Middle frontal gyrus (tissue), 1 donor: Measurements from ENCODE around the gene RABL2A.
A peak's percentile ranks its signal among the peaks of the same experiment; 100 is the strongest.
"Not testable (repeated sequence)": the region's sequence is repeated elsewhere in the genome, so short reads cannot be mapped to it uniquely, and the experiment has no call there.

Experiments
- DNase-seq: peaks from one replicate; pipeline ENCODE4 v3.0.0-alpha.2; 2015; ENCODE audit warnings: low spot score; ENCODE audit errors: extremely low spot score

RABL2A gene

DNA sequence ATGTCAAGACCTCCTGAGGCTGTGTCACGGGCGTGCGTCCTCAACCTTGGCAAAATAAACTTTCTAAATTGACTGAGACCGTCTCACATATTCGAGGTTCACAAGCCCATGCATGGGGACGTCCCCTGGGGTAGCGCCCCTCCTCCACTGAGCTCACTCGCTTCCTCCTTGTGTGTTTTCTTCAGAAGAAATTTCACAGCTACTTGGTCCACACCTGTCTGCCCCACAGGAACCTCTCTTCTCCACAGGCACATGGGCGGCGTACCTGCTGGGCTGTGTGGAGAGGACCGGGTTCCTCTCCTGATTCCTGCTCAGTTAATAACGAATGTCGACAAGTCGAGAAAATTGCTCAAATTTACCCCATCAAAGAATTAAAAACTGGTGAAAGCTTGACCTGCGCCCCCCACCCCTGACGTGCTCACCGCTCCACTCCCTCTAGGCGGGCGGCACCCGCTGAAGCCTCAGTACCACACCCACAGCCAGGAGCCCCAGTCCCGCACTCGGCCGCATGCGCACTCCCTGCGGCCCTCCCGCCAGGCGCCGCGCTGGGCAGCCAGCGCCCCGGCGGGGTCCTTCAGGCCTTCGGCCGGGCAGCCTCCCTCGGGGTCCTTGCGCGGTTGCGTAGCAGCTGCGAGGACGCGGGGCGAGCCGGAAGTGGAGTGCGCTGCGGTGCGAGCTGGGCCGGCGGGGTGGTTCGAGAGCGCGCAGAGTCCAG lies at the start of gene RABL2A:
Gene RABL2A (plus strand): TSS at position 651 of the 715 bp plus-strand sequence. CDS start 1,341 bp downstream, outside the sequence.
- peak; percentile 66 for DNase-seq

DNA sequence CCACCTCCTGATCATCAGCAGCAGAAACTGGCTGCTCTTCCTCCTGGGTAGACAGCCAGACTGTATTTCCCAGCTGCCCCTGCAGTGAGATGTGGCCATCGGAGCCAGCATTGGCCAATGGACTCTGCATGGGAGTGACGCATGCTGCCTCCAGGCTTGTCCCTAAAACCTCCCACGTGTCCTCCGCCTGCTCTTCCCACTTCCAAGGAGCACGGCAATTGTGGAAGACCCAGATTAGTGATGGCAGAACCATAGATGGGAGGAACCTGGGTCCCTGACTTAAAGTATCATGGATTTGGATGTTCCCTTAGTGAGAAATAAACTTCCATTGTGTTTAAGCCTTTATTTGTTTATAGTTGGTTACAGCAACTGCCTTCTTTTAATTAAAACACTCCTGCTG lies 48.6 kb upstream of the RABL2A start:
- DNase-seq: not testable (repeated sequence)

DNA sequence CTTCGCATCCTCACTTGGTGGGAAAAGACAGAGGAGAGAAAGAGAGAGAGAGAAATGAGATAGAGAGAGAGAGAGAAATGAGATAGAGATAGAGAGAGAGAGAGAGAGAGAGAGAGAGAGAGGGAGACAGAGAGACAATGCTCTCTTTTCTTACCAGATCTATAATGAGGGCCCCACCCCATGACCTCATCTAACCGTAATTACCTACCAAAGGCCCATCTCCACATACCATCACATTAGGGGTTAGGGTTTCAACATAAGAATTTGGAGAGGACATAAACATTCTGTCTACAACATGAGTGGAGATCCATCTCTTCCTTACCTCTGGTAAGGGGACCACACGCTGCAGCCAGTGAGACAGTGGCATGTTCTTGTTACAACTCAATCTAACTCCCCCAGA lies 44.6 kb upstream of the RABL2A start:
- not testable (repeated sequence) for DNase-seq

DNA sequence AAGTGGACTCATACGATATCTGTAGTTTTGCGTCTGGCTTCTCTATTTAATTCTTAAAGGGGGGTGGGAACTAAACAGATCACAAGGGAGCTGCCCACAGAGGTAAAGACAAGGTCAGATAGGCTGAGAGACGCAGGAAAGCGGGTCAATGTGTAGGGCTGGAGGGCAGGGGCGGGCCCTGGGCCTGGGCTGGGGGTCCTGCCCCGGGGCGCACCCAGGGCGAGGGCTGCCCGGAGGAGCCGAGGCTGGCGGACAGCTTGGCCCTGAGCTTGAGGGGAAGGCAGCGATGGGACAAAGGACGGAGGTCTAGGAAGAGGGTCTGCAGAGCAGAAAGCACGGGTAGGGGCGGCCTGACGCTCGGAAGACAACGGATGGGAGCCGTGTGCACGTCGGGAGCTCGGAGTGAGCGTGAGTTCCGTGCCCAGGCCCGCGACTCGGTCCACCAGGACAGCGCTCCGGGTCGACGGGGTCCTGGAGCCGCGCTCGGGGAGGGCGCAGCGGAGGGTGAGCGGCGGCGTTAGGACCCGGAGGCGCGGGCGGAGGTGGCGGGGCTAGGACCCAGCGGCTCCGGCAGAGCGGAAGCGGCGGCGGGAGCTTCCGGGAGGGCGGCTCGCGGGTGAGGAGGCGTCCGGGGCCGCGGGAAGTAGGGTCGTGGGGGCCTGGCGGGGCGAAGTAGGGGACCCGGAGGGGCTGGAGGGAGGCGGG lies 43.4 kb upstream of the RABL2A start:
- peak; percentile 80 for DNase-seq

DNA sequence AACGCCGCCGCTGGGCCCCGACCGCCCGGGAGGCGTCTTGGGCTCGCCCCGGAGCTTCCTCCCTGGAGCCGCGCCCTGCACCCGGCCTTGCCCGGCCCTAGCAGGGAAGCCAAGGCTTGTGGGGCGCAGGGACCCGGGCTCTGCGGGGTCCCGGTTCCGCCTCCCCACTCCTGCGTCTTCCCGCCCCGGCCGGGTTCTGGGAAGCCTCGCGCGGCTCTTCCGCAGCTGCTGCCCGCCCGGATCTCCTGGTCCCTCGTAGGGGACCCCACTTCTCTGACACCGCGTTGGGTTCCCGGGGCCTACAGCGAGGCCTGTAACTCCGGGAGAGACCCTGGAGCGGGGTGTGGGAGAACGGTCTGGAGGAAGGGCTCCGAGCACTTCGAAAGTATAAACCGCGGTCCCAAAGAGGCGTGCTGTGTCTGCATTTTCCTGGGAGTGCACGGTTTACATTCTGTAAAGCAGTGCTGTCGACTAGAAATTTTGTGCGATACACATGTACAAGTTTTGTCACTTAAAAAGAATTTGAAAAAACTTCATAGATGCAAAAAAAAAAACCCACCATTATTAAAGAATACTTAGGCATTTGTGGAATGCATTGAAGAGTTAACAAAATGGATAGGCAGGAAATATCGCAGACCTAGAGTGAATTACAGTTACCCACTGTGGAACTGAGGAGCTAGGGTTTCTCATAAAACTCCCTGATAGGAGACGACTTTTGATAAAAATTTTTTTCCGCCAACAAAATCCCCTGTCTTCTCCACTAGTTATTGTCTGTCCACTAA lies 42.6 kb upstream of the RABL2A start:
- not testable (repeated sequence) for DNase-seq

DNA sequence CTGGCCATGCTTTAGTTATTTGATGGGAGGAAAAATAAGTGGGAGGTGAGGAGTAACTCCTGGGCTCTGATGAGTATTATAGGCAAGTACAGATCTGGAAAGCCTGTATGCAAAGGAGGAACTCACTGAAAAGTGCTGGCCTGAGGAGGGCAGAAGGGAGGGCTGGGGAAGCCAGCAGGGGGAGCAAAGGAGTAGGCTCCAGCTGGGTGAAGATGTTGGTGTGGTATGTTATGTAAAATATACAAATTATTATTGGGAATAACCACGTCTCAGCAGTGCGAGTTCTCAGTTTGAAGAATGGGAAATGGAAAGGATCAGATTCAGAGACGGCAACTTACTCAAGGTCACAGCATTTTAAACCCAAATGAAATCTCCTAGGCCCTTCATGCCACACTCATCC lies 39.9 kb upstream of the RABL2A start:
- not testable (repeated sequence) for DNase-seq

DNA sequence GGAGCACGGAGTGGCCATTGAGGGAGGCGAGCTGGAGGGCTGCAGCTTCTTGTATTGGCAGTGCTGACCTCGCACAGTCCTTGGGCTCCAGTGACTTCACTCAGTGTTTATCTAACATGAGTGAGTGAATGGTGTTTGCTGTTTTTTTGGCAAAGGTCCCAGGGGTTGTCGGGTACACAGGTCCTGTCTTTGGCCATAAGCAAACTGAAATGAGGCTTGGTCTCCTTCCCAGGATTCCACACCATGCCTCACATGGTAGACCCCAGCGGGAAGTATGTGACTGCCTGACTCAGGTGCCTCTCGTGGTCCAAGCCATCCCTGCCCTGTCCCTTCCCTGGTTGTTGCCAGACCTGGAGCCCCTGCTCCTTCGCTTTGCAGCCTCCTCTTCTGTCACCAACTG lies 37.5 kb upstream of the RABL2A start:
- DNase-seq: not testable (repeated sequence)

DNA sequence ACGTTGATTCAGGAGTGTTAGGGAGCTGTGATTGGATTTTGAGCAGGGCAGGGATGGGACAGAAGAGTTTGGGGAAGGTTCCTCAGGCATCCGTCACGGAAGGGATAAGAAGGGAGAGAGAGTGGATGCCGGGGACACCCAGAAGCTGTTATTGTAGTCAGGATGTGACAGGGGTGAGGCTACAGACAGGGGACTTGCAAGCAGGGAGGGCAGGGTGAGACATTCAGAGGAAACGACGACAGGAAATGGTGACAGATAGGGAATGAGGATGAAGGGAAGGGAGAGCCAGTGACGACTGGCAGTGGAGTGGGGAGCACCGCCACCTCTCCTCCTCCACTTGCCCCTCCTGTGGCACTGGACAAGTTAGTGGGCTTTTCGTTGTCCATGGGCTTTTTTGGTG lies 35.1 kb upstream of the RABL2A start:
- DNase-seq: not testable (repeated sequence)

DNA sequence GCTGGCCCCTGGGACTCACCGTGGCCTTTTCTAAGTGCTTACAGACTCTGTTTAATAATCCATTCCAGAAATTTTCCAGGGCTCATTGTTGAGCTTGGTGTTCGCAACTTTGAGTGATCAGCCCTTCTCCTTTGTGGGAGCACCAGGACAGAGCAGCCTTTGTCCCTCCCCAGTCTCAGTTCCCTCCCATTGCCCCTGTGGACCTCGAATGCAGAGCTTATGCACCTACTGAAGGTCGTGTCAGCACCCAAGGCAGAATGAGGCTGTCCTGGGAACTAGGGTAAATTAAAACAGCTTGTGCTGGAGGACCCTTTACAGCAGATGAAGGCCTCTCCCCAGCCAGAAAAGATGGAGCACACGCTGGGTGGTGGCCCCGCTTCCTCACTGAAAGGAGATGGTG lies 33.8 kb upstream of the RABL2A start:
- DNase-seq: not testable (repeated sequence)

DNA sequence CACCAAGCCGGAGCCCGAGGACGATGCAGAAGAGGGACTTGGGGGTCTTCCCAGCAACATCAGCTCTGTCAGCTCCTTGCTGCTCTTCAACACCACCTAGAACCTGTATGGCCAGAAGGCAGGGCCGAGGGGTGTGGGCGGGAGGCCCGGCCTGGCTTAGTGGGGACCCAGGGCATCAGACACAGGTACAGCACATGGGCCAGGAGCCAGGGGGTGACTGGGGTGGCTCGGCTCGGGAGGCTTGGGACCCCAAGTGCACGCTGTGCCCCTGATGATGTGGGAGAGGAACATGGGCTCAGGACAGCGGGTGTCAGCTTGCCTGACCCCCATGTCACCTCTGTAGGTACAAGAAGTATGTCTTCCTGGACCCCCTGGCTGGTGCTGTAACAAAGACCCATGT lies 31.3 kb upstream of the RABL2A start:
- not testable (repeated sequence) for DNase-seq

DNA sequence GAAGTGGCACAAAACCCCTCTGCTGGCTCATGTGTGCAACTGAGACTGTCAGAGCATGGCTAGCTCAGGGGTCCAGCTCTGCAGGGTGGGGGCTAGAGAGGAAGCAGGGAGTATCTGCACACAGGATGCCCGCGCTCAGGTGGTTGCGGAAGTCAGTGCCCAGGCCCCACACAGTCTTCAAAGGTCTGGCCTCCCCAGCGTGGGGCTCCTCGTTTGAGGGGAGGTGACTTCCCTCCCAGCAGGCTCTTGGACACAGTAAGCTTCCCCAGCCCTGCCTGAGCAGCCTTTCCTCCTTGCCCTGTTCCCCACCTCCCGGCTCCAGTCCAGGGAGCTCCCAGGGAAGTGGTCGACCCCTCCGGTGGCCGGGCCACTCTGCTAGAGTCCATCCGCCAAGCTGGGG lies 29.9 kb upstream of the RABL2A start:
- not testable (repeated sequence) for DNase-seq

DNA sequence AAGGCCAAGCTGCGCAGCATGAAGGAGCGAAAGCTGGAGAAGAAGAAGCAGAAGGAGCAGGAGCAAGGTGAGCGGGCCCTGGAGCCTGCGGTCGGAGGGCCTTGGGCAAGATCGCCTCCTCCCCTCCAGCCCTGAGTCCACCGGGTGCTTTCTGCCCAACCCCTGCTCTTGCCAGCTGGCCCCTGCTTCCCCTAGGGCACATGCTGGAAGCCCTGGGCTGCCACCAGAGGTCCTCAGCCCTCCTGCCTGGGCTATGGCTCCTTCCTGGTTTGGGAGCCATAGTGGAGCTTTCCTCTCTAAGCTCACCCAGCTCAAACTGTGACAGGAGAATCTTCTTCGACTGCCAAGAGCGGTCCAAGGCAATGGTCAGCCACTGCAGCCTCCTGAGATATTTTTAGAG lies 29.5 kb upstream of the RABL2A start:
- DNase-seq: not testable (repeated sequence)

DNA sequence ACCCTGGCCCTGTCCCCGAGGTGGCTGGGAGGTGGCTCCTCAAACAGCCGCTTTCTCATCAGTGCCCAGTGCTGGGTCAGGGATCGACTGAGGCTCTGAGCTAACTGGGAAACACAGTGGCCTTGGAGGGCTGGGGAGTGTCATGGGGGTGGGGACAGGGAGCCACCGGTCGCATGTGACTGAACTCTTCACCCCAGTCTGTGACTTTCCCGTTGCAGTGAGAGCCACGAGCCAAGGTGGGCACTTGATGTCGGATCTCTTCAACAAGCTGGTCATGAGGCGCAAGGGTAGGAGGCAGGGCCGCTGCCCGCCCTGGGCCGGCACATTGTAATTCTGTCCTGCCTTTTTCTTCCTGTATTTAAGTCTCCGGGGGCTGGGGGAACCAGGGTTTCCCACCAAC lies 28.9 kb upstream of the RABL2A start:
- not testable (repeated sequence) for DNase-seq

DNA sequence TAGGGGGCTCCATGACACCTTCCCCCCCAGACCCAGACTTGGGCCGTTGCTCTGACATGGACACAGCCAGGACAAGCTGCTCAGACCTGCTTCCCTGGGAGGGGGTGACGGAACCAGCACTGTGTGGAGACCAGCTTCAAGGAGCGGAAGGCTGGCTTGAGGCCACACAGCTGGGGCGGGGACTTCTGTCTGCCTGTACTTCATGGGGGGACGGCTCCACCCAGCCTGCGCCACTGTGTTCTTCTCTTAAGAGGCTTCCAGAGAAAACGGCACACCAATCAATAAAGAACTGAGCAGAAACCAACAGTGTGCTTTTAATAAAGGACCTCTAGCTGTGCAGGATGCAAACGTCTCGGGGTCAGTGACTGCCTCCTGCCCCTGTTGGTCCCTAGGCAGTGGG lies 28.3 kb upstream of the RABL2A start:
- not testable (repeated sequence) for DNase-seq

DNA sequence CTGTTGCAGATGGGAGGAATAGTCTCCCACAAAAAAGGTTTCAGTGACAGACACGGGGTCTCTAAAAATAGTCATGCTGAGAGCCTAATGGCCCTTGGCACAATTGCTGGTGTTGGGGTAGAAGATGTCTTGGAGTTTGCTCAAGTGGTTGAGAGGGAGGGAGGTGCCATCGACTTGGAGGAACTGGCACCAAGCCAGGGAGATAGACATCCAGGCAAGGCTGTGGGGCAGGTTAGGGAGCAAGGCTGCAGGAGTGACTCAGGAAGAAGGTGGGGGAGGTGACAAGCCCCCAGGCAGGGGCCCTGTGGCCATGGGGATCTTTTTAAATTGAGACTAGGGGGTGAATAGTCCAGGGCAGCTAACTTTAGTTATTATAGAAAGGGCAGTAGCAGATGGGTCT lies 27.9 kb upstream of the RABL2A start:
- not testable (repeated sequence) for DNase-seq

DNA sequence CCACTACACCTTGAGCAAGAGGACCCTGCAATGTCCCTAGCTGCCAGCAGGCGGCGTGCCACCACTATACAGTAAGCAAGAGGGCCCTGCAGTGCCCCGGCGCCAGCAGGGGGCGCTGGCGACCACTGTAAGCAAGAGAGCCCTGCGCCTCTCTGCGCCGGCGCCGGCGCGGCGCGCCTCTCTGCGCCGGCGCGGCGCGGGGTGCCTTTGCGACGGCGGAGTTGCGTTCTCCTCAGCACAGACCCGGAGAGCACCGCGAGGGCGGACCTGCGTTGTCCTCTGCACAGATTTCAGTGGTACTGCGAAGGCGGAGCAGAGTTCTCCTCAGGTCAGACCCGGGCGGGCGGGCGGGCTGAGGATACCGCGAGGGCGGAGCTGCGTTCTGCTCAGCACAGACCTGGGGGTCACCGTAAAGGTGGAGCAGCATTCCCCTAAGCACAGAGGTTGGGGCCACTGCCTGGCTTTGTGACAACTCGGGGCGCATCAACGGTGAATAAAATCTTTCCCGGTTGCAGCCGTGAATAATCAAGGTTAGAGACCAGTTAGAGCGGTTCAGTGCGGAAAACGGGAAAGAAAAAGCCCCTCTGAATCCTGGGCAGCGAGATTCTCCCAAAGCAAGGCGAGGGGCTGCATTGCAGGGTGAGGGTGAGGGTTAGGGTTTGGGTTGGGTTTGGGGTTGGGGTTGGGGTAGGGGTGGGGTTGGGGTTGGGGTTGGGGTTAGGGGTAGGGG lies 24.9 kb upstream of the RABL2A start:
- DNase-seq: not testable (repeated sequence)

DNA sequence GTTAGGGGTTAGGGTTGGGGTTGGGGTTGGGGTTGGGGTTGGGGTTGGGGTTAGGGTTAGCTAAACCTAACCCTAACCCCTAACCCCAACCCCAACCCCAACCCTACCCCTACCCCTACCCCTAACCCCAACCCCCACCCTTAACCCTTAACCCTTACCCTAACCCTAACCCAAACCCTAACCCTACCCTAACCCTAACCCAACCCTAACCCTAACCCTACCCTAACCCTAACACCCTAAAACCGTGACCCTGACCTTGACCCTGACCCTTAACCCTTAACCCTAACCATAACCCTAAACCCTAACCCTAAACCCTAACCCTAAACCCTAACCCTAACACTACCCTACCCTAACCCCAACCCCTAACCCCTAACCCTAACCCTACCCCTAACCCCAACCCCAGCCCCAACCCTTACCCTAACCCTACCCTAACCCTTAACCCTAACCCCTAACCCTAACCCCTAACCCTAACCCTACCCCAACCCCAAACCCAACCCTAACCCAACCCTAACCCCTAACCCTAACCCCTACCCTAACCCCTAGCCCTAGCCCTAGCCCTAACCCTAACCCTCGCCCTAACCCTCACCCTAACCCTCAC lies 24.1 kb upstream of the RABL2A start:
- no peak for DNase-seq

DNA sequence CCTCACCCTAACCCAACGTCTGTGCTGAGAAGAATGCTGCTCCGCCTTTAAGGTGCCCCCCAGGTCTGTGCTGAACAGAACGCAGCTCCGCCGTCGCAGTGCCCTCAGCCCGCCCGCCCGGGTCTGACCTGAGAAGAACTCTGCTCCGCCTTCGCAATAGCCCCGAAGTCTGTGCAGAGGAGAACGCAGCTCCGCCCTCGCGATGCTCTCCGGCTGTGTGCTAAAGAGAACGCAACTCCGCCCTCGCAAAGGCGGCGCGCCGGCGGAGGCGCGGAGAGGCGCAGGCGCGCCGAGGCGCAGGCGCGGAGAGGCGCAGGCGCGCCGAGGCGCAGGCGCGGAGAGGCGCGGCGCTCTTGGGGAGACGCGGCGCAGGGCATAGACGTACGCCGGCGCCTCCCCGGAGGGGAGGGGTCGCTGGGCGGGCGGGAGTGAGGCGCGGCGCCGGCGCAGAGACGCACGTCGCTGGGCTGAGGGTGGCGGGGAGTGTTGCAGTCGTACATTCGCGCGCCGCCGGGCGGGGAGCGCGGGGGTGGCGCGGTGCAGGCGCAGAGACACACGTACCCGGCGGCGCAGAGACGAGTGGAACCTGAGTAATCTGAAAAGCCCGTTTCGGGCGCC lies 23.5 kb upstream of the RABL2A start:
- DNase-seq: peak; percentile 35

DNA sequence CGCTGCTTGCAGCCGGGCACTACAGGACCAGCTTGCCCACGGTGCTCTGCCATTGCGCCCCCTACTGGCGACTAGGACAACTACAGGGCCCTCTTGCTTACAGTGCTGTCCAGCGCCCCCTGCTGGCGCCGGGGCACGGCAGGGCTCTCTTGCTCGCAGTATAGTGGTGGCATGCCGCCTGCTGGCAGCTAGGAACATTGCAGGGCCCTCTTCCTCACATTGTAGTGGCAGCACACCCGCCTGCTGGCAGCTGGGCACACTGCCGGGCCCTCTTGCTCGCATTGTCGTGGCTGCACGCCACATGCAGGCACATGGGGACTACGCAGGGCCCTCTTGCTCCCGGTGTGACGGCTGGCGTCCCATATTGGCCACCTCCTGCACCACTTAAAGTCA lies 23.0 kb upstream of the RABL2A start:
- DNase-seq: peak; percentile 83

DNA sequence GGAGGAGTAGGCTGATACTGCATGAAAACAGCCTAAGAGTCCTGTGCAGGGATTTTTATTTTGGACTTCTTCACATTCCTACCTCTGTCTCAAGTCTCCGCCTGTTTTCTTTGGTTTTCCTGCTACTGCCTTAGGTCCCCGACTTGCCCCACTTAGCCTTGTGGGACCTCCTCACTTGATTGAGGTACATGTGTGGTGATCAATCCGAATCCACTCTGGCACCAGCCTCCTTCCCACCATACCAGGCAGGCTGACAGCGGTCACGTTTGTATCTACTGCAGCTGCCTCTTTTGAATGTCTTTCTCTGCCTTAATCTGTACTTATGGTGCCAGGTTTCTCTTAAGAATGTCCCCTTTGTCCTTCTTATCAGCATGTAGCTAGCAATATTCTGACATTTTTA lies 22.4 kb upstream of the RABL2A start:
- DNase-seq: not testable (repeated sequence)
